Measurements from ENCODE around the gene MCF2.
"Not testable (repeated sequence)": the region's sequence is repeated elsewhere in the genome, so short reads cannot be mapped to it uniquely, and the experiment has no call there.

The MCF2 gene

DNA sequence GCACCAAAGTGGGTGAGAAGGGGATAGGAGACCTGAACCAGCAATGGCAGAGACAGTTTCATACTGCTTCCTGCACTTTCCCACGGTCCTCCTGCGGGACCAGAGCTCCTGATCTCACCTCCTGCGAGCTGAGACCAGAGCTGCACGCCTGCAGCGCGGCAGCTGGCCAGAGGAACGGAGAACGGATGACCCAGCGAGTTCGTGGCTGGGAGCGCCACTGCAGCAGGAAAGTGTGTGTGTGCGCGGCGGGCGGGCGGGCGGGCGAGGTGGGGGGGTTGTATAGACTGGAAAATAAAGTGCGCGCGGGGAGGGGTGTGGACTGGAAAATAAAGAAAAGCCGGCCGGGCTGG lies 16.5 kb downstream of the MCF2 start:
- H3K4me1 ChIP-seq (ENCODE audit: low read length): no peaks in the 10 kb centered on the region
- H4K20me1 ChIP-seq (ENCODE audit: insufficient read depth, low read length): no peaks in the 10 kb centered on the region
- no peaks in the 10 kb centered on the region for H3K36me3 ChIP-seq (replicated peaks; ENCODE audit: insufficient read depth, low read length)
- no peak overlapping the region for H3K9ac ChIP-seq (ENCODE audit: low read length)
- H3K4me3 ChIP-seq (ENCODE audit: low read length): no peak overlapping the region
- no peaks in the 10 kb centered on the region for H3F3A ChIP-seq (ENCODE audit: insufficient read depth, low read length)
- no peaks in the 10 kb centered on the region for H3K9me2 ChIP-seq (replicated peaks; ENCODE audit: insufficient read depth, low read length)
- DNase-seq: no peak
- H3K4me2 ChIP-seq (ENCODE audit: low read depth, low read length): no peak overlapping the region
- H2AFZ ChIP-seq (ENCODE audit: low read length): no peak overlapping the region
- H3K27ac ChIP-seq (ENCODE audit: low read length): no peak overlapping the region
- H3K27me3 ChIP-seq (replicated peaks; ENCODE audit: insufficient read depth, low read length): no peaks in the 10 kb centered on the region
- TF ChIP-seq, protein P1, sequence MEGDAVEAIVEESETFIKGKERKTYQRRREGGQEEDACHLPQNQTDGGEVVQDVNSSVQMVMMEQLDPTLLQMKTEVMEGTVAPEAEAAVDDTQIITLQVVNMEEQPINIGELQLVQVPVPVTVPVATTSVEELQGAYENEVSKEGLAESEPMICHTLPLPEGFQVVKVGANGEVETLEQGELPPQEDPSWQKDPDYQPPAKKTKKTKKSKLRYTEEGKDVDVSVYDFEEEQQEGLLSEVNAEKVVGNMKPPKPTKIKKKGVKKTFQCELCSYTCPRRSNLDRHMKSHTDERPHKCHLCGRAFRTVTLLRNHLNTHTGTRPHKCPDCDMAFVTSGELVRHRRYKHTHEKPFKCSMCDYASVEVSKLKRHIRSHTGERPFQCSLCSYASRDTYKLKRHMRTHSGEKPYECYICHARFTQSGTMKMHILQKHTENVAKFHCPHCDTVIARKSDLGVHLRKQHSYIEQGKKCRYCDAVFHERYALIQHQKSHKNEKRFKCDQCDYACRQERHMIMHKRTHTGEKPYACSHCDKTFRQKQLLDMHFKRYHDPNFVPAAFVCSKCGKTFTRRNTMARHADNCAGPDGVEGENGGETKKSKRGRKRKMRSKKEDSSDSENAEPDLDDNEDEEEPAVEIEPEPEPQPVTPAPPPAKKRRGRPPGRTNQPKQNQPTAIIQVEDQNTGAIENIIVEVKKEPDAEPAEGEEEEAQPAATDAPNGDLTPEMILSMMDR (IDR thresholded peaks at IDR 0.05; ENCODE audit: low read length): no peak
- no peak for TF ChIP-seq EZH2phosphoT487 (IDR thresholded peaks at IDR 0.05; ENCODE audit: low read length)
- no peak for TF ChIP-seq EZH2 (optimal IDR thresholded peaks at IDR 0.05; ENCODE audit: low read depth, low read length)
- H3K79me2 ChIP-seq (ENCODE audit: low read length): no peaks in the 10 kb centered on the region
- no peaks in the 10 kb centered on the region for H3K9me3 ChIP-seq (replicated peaks; ENCODE audit: insufficient read depth, low read length)

DNA sequence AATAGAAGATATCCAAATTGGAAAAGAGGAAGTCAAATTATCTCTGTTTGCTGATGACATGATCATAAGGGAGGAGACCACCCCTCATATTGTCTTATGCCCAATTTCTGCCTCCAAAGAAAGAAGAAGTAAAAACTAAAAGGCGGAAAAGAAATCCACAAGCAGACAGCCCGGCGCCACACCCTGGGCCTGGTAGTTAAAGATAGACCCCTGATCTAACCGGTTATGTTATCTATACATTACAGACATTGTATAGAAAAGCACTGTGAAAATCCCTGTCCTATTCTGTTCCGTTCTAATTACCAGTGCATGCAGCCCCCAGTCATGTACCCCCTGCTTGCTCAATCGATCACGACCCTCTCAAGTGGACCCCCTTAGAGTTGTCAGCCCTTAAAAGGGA lies 22.8 kb downstream of the MCF2 start:
- not testable (repeated sequence) for H3K79me2 ChIP-seq (ENCODE audit: low read length); H3K4me3 ChIP-seq (ENCODE audit: low read length); H3K9me2 ChIP-seq (replicated peaks; ENCODE audit: insufficient read depth, low read length); H3K4me1 ChIP-seq (ENCODE audit: low read length); H4K20me1 ChIP-seq (ENCODE audit: insufficient read depth, low read length); H3K4me2 ChIP-seq (ENCODE audit: low read depth, low read length); H3K9ac ChIP-seq (ENCODE audit: low read length); H3F3A ChIP-seq (ENCODE audit: insufficient read depth, low read length); DNase-seq; H3K36me3 ChIP-seq (replicated peaks; ENCODE audit: insufficient read depth, low read length); H2AFZ ChIP-seq (ENCODE audit: low read length); H3K27ac ChIP-seq (ENCODE audit: low read length); H3K9me3 ChIP-seq (replicated peaks; ENCODE audit: insufficient read depth, low read length); H3K27me3 ChIP-seq (replicated peaks; ENCODE audit: insufficient read depth, low read length)

DNA sequence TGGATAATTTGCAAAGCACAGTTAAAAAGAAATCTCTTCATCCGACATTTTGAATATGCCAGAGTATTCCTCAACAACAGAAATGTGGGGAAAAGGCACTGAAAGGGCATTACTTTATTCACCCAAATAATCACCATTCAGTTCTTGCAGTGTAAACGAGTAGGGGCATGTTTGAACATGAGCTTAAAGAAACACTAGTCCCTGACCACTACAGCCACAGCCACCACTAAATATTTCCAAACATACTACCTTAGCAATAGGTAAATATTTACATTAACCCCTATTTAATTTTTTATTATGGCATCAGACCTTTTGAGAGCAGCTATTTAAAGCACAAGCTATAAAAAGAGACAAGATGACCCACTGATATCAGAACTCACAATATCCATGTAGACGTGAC lies 27.6 kb downstream of the MCF2 start:
- TF ChIP-seq, protein P1 (IDR thresholded peaks at IDR 0.05; ENCODE audit: low read length): no peak
- TF ChIP-seq EZH2phosphoT487 (IDR thresholded peaks at IDR 0.05; ENCODE audit: low read length) (no peak), EZH2 (optimal IDR thresholded peaks at IDR 0.05; ENCODE audit: low read depth, low read length) (no peak)
- H3K9me3 ChIP-seq (replicated peaks; ENCODE audit: insufficient read depth, low read length): no peaks in the 10 kb centered on the region
- no peak overlapping the region for H3K4me2 ChIP-seq (ENCODE audit: low read depth, low read length)
- H3K27me3 ChIP-seq (replicated peaks; ENCODE audit: insufficient read depth, low read length): no peaks in the 10 kb centered on the region
- H3K27ac ChIP-seq (ENCODE audit: low read length): no peak overlapping the region
- no peaks in the 10 kb centered on the region for H4K20me1 ChIP-seq (ENCODE audit: insufficient read depth, low read length)
- H3K4me3 ChIP-seq (ENCODE audit: low read length): no peak overlapping the region
- no peaks in the 10 kb centered on the region for H3K4me1 ChIP-seq (ENCODE audit: low read length)
- no peak overlapping the region for H3K9ac ChIP-seq (ENCODE audit: low read length)
- no peak overlapping the region for H2AFZ ChIP-seq (ENCODE audit: low read length)
- no peaks in the 10 kb centered on the region for H3K79me2 ChIP-seq (ENCODE audit: low read length)
- no peaks in the 10 kb centered on the region for H3K36me3 ChIP-seq (replicated peaks; ENCODE audit: insufficient read depth, low read length)
- H3F3A ChIP-seq (ENCODE audit: insufficient read depth, low read length): no peaks in the 10 kb centered on the region
- DNase-seq: no peak
- H3K9me2 ChIP-seq (replicated peaks; ENCODE audit: insufficient read depth, low read length): no peaks in the 10 kb centered on the region

DNA sequence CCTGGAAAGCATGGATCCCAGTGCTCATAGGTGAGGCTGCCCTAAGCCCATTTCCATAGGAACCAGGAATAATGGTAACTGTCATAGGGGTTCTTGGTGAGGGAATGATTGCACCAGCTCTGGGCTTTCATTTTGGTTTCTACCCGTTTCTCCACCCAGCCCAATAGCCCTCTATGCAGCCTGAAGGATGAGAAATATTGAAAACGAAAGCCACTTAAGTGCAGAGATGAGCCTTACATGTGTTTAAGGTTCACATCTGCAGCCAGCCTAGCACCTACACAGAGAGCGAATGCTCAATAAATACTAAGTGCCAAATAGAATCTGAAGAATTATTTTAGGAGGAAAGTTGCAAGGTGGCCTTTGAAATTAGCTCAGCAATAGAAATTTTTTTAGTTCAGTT lies 60.4 kb downstream of the MCF2 start:
- H2AFZ ChIP-seq (ENCODE audit: low read length): no peak overlapping the region
- H3K4me1 ChIP-seq (ENCODE audit: low read length): no peaks in the 10 kb centered on the region
- H3K4me2 ChIP-seq (ENCODE audit: low read depth, low read length): no peak overlapping the region
- no peaks in the 10 kb centered on the region for H3K9me2 ChIP-seq (replicated peaks; ENCODE audit: insufficient read depth, low read length)
- H3K4me3 ChIP-seq (ENCODE audit: low read length): no peak overlapping the region
- H3K27me3 ChIP-seq (replicated peaks; ENCODE audit: insufficient read depth, low read length): no peaks in the 10 kb centered on the region
- H3K9ac ChIP-seq (ENCODE audit: low read length): no peak overlapping the region
- no peaks in the 10 kb centered on the region for H4K20me1 ChIP-seq (ENCODE audit: insufficient read depth, low read length)
- no peaks in the 10 kb centered on the region for H3K79me2 ChIP-seq (ENCODE audit: low read length)
- DNase-seq: no peak
- H3K9me3 ChIP-seq (replicated peaks; ENCODE audit: insufficient read depth, low read length): no peaks in the 10 kb centered on the region
- no peak for TF ChIP-seq EZH2 (optimal IDR thresholded peaks at IDR 0.05; ENCODE audit: low read depth, low read length)
- no peak for TF ChIP-seq EZH2phosphoT487 (IDR thresholded peaks at IDR 0.05; ENCODE audit: low read length)
- TF ChIP-seq, protein P1 (IDR thresholded peaks at IDR 0.05; ENCODE audit: low read length): no peak
- H3K27ac ChIP-seq (ENCODE audit: low read length): no peak overlapping the region
- H3F3A ChIP-seq (ENCODE audit: insufficient read depth, low read length): no peaks in the 10 kb centered on the region
- H3K36me3 ChIP-seq (replicated peaks; ENCODE audit: insufficient read depth, low read length): no peaks in the 10 kb centered on the region
